ENCODE measurements around the gene TRIM67.

DNA sequence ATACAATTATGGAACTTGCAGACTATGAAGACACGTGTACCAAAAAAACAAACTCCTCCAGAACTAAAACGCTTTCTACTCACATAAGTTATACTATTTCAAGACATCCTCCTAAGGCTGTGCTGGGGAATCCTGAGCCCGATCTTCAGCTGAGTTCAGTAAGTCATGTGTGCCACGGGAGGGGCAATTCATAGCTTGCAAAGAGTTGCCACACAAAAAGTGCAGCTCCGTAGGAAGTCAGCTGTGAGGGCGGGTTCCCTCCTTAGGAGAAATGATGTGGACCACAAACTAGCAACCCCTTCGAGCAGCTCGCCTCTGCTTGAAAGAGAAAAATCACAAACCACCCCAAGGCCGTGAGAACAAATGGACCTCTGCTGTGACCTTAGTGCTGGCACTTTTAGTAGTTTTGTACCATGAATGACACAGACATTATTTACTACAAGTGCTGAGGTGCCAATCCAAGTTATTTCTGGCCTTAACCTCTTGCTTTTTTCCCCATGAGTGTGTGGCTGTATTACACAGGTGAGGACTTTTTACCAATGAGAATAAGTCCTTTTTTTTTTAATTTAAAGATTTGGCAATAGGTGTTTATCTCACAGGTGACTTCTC lies 35.8 kb upstream of the TRIM67 start:
- TF ChIP-seq POLR2A (IDR thresholded peaks at IDR 0.05; ENCODE audit: low read depth, low read length) = no peak
- TF ChIP-seq POLR2AphosphoS5 (IDR thresholded peaks at IDR 0.05; ENCODE audit: low read depth, low read length) = no peak
